Large intestine (tissue), 3 donors: Measurements from ENCODE around the gene CD300LB. TPM values are rescaled to one million over a fixed set of nuclear protein-coding genes. Genes with fewer than 3 reads are reported as not detected.
"Not testable (repeated sequence)": the region's sequence is repeated elsewhere in the genome, so short reads cannot be mapped to it uniquely, and the experiment has no call there.

Experiments
- DNase-seq, 2 donors: peaks; one replicate each; pipeline versions ENCODE4 v3.0.0 to v3.0.0-alpha.2; 2013
- H3K27ac ChIP-seq: one replicate; pipeline ENCODE4 v1.5.1; 2013; ENCODE audit warnings: low read length
- H3K27me3 ChIP-seq: 2 replicates; pipeline ENCODE4 v1.6.1; 2013; ENCODE audit warnings: low read length; ENCODE audit not compliant: control insufficient read depth, insufficient read depth
- H3K36me3 ChIP-seq: 2 replicates; pipeline ENCODE4 v1.6.1; 2013; ENCODE audit warnings: low read length; ENCODE audit not compliant: control insufficient read depth, insufficient read depth
- H3K4me1 ChIP-seq: one replicate; pipeline ENCODE4 v1.6.1; 2013; ENCODE audit warnings: low read length; ENCODE audit not compliant: control insufficient read depth, insufficient read depth
- H3K4me3 ChIP-seq: one replicate; pipeline ENCODE4 v1.5.1; 2013; ENCODE audit warnings: low read length
- H3K9me3 ChIP-seq: one replicate; pipeline ENCODE4 v1.6.1; 2013; ENCODE audit warnings: mild to moderate bottlenecking, low read depth, low read length, moderate library complexity; ENCODE audit not compliant: control insufficient read depth
- WGBS: methylation state at CpG from one replicate; pipeline ENCODE4 v1.1.5; 2013; ENCODE audit warnings: low lambda C conversion rate; ENCODE audit not compliant: insufficient coverage; 5-methylcytosine and 5-hydroxymethylcytosine counted together
- polyA plus RNA-seq: library from polyadenylated mRNA; unstranded; fragments of 120-200 nt; gene quantifications from one replicate; pipeline ENCODE4 v1.2.1, GENCODE V29; 2013

Gene CD300LB
- polyA plus RNA-seq, 1 donor, result 0.27 TPM

- H3K4me1 ChIP-seq, result no peaks in the 10 kb centered on the region
- WGBS, result no CpG with 5 or more reads among the region's 14 CpGs
- H3K27ac ChIP-seq, result no peak overlapping the region
- no peak for DNase-seq
- no peak overlapping the region for H3K4me3 ChIP-seq
- no peaks in the 10 kb centered on the region for H3K9me3 ChIP-seq
- no peaks in the 10 kb centered on the region for H3K36me3 ChIP-seq
- H3K27me3 ChIP-seq, result peaks cover 2% of the 10 kb centered on the region
Measured at GRCh38 chr17:74525781-74526288, 5.4 kb downstream of the CD300LB start.

GRCh38 chr17:74525465-74525725 is 5.9 kb downstream of the CD300LB start:
- H3K27me3 ChIP-seq, result peaks cover 2% of the 10 kb centered on the region
- H3K4me3 ChIP-seq, result no peak overlapping the region
- DNase-seq, result no peak
- no peak overlapping the region for H3K27ac ChIP-seq
- no peaks in the 10 kb centered on the region for H3K9me3 ChIP-seq
- no CpG with 5 or more reads among the region's 1 CpG for WGBS
- no peaks in the 10 kb centered on the region for H3K4me1 ChIP-seq
- H3K36me3 ChIP-seq, result no peaks in the 10 kb centered on the region

GRCh38 chr17:74524653-74525464 is 6.4 kb downstream of the CD300LB start:
- Histone ChIP-seq H3K27ac (no peak overlapping the region), H3K36me3 (no peaks in the 10 kb centered on the region), H3K27me3 (peaks cover 2% of the 10 kb centered on the region), H3K4me3 (no peak overlapping the region), H3K9me3 (no peaks in the 10 kb centered on the region), H3K4me1 (no peaks in the 10 kb centered on the region)
- WGBS, result 83% methylated on average over 2 of the region's 11 CpGs
- DNase-seq, result no peak

- Histone ChIP-seq H3K27me3 (peaks cover 2% of the 10 kb centered on the region), H3K9me3 (no peaks in the 10 kb centered on the region), H3K4me3 (no peak overlapping the region), H3K36me3 (no peaks in the 10 kb centered on the region), H3K4me1 (no peaks in the 10 kb centered on the region), H3K27ac (no peak overlapping the region)
- WGBS, result no CpG with 5 or more reads among the region's 3 CpGs
- DNase-seq, result no peak
Measured at GRCh38 chr17:74523308-74523707, 8.0 kb downstream of the CD300LB start.

- no peak overlapping the region for H3K27ac ChIP-seq
- H3K36me3 ChIP-seq, result no peaks in the 10 kb centered on the region
- no peak overlapping the region for H3K4me3 ChIP-seq
- H3K27me3 ChIP-seq, result peaks cover 2% of the 10 kb centered on the region
- DNase-seq, result no peak
- H3K4me1 ChIP-seq, result no peaks in the 10 kb centered on the region
- no CpG with 5 or more reads among the region's 10 CpGs for WGBS
- no peaks in the 10 kb centered on the region for H3K9me3 ChIP-seq
Measured at GRCh38 chr17:74522381-74523105, 8.7 kb downstream of the CD300LB start.

GRCh38 chr17:74521701-74522201 is 9.5 kb downstream of the CD300LB start:
- DNase-seq, result no peak
- Histone ChIP-seq H3K36me3 (no peaks in the 10 kb centered on the region), H3K4me3 (no peak overlapping the region), H3K9me3 (no peaks in the 10 kb centered on the region), H3K27ac (no peak overlapping the region), H3K4me1 (no peaks in the 10 kb centered on the region), H3K27me3 (peaks cover 2% of the 10 kb centered on the region)
- no CpG with 5 or more reads among the region's 9 CpGs for WGBS

- no peak for DNase-seq
- WGBS, result no CpG with 5 or more reads among the region's 21 CpGs
- H3K27ac ChIP-seq, result no peak overlapping the region
- H3K9me3 ChIP-seq, result no peaks in the 10 kb centered on the region
- H3K36me3 ChIP-seq, result no peaks in the 10 kb centered on the region
- no peak overlapping the region for H3K4me3 ChIP-seq
- H3K27me3 ChIP-seq, result peaks cover 2% of the 10 kb centered on the region
- no peaks in the 10 kb centered on the region for H3K4me1 ChIP-seq
Measured at GRCh38 chr17:74520790-74521480, 10.3 kb downstream of the CD300LB start.

- H3K4me3 ChIP-seq, result no peak overlapping the region
- no peak for DNase-seq
- no peaks in the 10 kb centered on the region for H3K36me3 ChIP-seq
- no peaks in the 10 kb centered on the region for H3K4me1 ChIP-seq
- no peaks in the 10 kb centered on the region for H3K9me3 ChIP-seq
- H3K27ac ChIP-seq, result no peak overlapping the region
- WGBS, result no CpG with 5 or more reads among the region's 3 CpGs
- peaks cover 2% of the 10 kb centered on the region for H3K27me3 ChIP-seq
Measured at GRCh38 chr17:74520016-74520434, 11.2 kb downstream of the CD300LB start.

- not testable (repeated sequence) for H3K27ac ChIP-seq, H3K4me1 ChIP-seq, H3K4me3 ChIP-seq, H3K9me3 ChIP-seq, DNase-seq, H3K36me3 ChIP-seq, H3K27me3 ChIP-seq
- 100% methylated on average over 1 of the region's 6 CpGs for WGBS
Measured at GRCh38 chr17:74518413-74518981, 12.8 kb downstream of the CD300LB start.
